Activated CD4-positive, alpha-beta T cell treated with anti-CD3 and anti-CD28 coated beads for 48 hours (primary cell): ENCODE data around the gene WDR7.

Source experiments
- DNase-seq: peaks from one replicate; pipeline ENCODE4 v3.0.0-alpha.2; 2020

The WDR7 gene

DNA sequence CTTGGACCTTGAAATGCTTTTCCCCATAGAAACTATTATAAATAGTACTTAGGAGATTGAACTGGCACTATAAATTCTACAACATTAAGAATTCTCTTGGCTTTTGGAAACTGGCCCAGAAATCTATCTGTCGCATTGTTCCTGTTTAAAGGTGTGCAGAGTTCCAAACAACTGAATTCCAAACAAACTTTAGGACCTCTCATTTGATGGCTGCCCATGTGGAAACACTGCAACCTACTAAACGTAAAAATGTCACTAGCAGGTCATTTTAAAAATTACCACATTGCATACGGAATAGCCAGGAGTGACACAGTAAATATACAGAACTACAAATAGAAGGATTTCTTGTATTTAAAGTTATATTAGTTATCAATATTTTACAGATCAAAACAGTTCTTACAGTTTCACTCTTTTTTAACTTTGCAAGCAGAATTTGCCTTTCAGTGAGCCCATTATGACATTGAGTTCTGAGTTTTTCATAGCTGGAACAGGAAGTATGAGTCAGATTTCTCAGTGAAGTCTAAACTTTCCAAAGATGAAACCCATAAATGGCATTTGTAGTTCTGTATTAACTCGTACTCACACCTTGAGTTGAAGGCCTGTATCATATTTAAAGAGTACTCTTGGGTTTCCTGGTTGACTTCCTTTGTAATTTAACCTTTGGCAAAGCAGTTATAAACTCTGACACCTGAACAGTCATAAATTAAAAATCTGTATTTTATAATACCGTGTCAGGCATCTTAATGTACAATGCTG, 353.4 kb downstream of the WDR7 start:
- no peak for DNase-seq

DNA sequence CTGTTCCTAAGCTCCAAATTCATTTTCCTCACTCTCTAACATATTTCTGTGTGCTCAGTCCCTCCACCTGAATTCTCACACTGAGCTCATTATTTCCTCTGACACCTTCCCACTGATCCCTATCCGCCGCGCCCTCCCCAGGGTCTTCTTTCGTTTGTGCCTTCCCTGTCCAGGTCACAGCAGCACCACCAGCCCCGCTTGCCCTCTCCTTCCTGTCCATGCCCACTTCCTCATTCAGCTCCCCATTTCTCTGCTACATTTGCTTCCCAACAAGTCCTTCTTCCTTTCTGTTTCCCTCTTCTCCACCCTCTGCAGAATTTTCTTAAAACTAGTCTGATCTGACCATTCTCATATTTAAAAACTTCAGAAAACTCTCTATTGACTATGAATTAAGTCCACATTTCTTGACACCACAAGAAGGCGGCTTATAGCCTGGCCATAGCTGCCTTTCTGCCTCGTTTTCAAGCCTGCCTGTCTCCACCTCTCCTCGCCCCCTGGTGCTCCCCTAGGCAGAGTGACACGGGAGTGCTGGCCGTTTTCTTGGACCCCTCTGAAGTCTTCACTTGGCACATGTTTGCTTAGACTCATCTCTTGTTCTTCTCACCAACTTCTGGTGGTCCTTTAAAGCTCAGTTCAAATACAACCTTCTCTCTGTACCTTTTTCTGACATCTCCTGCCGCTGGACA, 357.0 kb downstream of the WDR7 start:
- DNase-seq = no peak

DNA sequence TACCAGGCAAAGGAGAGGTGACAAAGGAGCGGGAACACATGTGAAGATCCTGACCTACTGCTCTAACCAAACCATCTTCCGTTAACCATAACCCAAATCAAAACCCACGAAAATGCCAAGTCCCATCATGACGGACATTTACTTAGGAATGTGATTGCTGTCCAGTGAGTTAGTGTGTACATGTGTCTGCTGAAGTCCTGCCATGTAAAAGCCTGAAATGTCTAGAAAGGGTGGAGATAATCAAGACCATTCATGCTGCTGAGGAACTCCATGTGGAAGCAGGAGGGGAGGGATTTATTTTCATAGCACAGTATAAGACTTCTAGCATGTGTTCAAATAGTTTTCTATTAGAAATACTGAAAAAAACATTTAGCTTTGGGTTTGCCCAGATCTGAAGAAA, 358.7 kb downstream of the WDR7 start:
- no peak for DNase-seq

DNA sequence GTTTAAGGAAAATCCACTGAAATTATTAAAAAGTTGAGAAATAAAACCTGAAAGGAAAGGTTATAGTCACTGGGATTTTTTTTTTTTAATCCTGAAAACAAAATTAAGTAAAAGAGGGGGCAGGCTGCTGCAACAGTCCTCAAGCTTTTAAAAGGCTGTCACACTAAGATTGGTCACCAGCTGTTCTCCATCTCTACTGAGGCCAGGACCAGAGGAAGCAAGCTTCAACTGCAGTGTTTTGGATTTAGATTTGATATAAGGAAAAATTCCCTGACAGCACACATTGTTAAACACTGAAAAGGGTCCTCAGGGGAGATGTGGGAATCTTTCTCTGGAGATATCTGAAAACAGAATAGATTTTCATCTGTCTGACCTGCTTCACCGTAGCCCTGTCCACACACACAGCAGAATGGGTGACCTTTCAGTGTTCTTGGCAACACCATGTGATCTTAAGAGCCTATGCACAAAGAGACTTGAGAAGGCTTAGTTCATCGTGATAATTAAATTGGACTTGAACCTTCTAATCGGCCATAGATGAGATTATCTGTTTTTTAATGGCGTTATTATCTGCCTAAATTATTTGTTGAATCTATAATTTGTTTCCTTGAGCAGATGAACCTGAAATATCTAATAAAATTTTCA, 363.7 kb downstream of the WDR7 start:
- DNase-seq = no peak

DNA sequence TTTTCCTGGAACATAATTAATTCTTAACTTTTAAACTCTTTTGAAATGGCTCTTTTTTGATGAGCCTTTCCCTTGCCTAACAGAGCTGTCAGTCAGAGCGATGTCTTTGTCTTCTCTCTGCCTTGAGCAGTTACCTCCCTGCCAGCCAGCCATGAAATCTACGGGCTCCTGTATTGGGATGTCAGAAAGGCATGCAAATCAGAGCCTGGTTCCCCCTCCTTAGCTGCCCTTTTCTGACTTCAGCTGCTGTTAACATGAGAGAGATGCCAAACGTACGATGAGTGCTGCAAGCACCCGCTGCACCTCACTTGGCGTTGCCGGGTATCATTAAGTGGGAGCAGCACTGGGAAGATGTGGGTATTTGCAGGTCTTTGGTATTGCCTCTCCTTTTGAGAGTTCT, 364.3 kb downstream of the WDR7 start:
- no peak for DNase-seq

DNA sequence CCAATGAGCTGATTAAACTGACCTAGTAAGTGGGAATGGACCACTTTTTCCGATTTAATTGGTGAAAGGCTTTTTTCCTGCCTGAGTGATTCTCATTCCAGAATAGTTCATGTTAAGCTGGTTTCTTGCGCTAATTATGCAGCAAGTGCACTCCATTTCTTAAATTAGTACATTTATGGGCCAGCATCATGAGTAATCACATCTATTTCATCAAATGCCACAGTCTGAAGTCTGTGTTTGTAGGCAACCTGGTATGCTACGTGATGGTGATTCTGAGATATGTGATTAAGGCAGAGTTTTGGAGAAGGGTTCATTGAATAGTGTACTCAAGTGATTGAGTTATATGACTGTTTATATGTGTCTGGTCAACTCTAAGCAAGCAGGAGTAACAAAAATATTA, 367.7 kb downstream of the WDR7 start:
- DNase-seq = no peak

DNA sequence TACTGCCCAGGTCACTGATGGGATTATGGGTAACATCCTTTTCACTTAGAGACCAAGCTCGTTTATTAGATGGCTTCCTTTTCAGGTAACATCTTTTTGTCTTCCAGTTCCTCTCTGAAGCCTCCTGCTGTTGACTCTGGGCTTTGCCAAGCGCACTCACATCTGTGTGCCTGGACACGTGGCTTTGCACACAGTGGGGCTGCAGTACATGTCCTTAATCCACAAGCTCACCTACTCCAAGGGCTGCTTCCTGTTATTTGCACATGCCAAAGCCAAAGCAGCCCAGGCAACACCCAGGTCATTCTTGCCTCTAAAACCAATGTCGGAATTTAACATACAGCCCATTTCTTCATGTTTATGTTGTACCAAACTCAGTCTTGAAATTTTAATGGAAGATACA, 371.6 kb downstream of the WDR7 start:
- no peak for DNase-seq

DNA sequence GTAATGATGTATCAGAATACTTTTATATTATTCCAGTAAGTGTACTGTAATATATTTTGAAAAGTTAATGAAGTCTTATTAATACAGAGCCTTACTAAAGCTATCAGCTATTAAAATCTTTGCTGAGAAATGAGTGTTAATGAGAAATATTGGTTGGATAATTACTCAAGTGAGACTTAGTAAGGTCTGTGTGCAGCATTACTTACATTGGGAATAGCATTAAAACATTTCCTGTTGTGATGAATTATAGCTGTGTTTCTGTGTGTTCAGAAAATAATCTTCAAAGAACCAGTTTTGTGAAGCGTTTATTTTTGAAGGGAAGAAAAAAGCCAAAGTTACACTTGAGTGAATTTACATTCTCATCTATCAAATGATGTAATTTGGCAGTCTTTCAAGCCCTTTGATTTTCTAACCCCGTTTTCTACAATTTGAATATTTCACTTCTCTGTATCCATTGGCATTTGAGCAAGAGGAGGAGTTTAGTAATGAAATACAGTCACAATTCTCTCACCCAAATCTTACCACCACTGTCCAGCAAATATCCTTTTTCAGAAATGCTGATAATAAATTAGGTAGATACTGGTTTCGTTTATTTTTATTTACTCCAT, 372.2 kb downstream of the WDR7 start:
- DNase-seq = no peak

DNA sequence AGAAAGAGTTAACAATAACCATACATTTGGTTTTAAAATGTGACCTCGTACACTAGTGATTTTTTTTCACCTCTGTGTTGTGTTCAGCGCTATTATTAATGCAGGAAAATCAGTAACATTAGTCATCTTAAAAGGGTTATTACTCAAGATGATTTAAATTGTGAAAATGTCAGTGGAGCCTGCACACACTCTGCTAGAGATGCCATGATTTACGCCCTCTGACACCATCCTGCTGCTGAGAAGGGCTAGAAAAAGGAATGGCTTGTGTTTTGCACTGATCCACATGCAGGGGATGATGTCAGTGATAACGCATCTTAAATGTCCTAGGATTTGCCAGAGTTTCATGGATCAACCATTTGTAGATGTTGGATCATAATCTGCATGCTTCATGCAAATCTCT, 374.4 kb downstream of the WDR7 start:
- DNase-seq = no peak

DNA sequence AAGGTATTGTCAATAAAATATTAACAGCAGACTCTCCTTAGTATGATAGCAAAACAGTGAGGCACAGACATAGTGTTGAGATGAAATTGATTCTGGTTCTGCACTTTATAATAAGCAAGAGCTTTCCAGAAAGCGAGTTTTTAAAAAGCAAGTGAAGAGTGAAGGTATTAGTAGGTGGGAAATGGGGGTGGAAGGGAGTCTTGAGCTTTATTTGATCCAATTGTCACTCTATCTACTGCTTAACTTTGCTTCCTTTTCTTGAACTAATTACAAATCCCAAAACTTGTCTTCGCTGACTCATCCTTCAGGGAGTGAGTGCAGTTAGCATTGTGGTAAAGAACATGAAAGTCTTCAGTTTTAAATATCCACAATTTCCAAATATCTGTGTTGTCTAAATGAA, 375.2 kb downstream of the WDR7 start:
- no peak for DNase-seq

DNA sequence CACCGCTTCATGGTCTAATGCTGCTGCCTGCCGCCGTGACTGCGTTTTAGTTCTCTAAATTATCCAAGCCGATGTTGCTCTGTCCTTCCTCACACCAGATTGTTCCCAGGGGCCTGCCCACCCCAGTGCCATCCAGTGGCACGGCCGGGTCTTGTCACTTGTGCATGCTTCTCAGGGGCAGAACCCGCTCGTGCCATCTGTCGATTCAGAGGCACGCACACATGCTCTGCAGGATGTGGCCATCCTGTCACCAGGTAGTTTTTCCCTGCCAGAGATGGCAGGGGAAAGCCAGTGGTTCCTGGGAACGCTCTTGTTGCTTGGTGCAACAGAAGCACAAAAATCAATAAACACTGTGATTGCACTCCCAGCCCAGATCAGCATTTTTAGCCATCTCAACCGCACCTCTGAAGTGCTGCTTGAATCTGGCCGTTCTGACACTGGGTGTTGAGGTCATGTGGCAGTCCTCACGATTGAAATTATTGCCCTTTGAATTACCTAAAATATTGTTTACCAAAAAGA, 376.1 kb downstream of the WDR7 start:
- DNase-seq = no peak

DNA sequence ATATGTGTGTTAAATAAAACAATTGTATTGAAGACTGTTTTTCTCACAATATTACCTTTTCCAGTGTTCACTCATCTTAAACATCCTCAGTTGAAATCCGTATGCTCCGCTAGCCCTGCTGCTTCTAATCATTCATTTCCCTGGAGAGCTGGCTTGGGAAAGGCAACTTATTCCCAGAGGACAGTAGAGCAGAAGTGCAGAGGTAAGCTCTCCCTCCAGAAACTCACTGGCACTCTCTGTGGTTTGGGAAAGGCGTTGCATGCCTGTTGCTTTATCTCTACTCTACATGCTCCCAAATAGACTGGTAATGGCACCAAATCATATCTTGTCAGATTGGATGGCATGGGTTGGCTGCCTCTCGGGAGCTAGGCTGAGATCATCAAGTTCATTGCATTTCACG, 378.6 kb downstream of the WDR7 start:
- DNase-seq = no peak

DNA sequence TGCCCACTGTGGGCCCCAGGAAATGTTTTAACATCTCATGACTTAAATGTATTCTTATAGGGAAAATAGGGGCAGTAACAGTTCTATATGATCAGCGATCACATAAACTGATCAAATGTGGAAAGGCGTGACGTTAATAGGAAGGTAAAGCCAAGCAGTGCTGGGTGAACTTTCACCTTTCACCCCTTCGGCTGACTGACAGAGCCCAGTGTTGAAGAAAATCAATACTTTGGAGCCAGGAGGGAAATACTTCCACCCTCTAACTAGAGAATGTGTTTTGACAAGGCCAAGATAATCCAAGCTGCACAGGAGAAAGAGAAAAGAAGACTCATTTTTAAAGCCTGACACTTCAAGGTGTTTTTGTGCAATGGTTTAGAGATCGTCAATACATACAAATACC, 379.3 kb downstream of the WDR7 start:
- DNase-seq = no peak

DNA sequence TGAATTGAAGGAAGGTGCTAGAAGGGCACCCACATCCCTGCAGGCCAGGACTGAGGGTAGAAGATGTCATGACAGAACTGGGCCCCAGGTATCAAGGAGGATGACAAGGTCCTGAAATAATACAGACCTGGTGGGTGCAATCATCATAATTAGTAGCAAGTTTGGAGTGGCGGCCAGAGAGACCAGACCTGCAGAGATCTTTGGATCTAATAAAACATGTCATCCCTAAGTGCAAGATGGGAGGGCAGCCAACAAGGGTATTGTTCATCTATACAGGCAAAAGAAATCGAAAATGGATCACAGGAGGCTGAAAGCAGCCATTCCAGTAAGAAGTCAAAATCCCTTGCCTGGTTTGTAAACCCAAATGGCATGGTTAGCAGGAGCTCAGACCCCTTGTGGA, 384.4 kb downstream of the WDR7 start:
- no peak for DNase-seq

DNA sequence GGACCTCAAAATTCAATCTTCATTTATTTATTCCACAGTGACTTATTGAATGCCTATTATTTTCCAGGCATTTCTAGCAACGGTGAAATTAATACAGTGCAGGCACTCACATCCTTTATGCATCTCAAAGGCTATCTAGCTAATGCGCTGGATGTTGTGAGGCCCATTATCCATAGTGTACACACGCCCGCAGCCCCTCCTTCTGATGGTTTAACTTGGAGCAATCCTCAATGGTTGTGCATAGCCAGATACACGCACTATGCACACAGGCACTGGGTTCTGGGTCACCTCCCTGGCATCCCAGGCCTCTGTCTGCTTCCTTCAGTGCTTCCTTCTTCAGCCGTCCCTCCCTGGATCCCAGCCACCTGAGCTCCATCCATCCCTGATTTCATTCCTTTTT, 387.2 kb downstream of the WDR7 start:
- DNase-seq = no peak

DNA sequence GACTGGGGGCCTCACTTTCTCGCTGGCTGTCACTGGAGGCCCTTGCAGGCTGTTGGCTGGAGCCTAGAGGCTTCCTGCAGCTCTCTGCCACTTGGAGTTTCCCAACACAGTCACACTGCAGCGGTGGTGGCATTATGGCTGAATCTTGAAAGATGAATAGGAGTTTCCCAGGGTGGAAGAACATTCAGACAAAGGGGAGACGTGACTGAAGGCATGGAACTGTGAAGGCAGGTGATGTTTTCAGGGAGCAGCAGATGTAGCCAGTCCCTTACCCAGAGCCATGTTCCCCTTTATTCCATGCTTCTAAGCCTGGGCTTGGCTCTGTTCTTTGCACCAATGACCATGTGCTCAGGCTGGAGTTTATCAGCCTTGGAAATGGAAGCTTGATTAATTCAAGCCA, 389.0 kb downstream of the WDR7 start:
- no peak for DNase-seq

DNA sequence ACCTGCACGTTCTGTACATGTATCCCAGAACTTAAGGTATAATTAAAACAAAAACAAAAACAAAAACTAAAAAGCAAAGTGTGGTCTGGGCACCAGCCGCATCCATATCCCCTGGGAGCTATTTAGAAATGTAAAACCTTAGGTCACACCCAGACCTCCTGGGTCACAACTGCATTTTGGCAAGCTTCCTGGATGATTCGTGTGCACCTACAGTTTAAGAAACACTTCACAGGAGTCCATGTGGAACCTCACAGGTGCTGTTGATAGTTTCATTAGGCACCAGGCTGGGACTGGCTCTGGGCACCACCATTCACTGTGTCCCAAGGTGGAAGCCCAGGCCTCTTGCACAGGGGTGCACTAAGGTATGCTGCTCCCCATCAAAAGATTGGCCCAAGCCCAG, 392.1 kb downstream of the WDR7 start:
- no peak for DNase-seq

DNA sequence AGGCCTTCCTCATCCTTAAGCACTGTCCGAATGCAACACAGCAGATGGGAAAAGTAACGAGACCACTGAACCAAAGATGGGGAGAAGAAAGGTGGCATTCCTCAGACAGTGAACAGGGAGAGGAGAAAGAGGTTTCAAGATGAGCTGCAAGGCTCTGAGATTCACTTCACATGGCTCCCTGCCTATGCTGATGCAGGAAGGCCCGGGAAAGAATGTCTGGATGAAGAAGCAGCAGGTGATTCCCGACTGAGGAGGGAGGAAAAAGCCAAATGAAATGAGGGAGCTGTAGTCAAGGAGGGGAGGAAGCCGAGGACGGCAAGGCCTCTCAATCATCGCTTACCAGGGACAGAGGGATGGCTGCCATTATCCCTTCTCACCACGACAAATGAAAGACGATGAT, 397.2 kb downstream of the WDR7 start:
- no peak for DNase-seq

DNA sequence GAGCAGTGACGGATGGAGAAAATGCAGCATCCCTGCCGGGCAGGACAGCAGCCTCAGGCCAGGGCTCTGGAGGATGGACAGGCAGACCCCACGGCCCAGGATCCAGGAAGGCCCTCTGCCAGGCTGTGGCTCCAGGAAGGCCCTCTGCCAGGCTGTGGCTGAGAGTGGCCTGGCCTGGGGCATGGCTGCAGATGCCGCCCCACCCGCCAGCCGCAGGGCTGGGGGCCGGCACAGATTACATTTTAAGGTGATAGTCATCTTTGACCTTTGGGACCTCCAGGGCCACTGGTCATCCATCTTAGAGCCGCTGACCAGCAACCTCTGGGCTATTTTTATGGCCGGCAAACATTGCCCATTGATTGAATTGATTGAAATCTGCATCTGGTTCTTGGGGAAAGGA, 397.7 kb downstream of the WDR7 start:
- no peak for DNase-seq

DNA sequence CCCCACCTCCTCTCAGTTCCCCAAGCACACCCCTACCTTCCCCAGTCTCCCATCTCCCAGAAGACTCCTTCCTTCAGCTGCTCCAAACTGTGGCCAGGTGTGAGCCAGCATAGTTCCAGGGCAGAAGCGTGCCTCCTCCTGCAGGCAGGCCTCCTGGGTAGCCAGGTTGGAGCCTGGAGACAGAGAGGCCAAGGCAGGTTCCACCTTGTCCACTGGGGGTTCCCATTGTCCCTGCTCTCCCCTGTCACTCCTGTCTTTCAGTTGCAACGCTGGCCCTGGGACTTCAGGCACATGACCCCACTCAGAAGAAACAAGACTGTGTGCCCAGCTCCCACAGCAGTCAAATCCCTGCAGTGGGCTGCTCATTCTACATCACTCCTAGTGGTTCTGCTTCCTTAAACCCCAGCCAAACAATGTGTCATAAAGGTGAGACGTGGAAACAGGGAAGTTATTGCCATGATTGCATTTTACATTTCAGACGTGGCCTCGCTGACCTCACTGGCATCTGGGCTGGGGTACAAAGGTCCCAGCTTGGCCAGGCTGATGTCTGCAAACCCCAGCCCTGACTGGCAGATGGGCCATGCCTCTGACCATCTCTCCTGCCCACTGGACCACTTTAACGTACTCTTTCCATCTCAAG, 399.3 kb downstream of the WDR7 start:
- no peak for DNase-seq

DNA sequence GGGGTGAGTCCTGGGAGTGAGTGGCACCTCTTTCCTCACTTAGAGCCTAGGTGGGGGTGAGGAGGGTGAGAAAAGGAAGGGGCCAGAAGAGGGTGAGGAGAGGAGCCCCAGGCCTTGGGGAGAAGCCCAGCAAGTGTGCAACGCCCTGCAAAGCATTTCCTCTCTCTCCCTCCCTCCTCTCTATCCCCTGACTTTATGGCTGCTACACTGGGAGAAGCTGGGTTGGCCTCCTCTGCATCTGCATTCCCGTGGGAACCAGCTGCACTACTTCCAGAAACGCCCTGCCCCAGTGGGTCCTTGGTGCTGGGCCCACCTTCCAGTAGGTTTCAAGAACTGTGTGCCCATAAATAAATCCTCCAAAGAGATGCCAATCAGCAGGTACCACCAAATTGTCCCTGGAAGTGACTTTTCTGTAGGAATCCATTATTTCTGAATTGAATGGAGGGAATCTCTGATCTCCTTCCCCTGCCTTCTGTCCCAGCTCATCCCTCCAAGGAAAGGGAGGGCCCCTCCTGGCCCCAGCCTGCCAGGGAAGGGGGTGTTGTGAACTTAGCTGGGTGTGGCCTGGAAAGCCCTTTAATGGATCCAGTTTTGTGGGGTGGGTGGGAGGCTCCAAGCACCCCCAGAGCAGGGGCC, 400.0 kb downstream of the WDR7 start:
- no peak for DNase-seq

DNA sequence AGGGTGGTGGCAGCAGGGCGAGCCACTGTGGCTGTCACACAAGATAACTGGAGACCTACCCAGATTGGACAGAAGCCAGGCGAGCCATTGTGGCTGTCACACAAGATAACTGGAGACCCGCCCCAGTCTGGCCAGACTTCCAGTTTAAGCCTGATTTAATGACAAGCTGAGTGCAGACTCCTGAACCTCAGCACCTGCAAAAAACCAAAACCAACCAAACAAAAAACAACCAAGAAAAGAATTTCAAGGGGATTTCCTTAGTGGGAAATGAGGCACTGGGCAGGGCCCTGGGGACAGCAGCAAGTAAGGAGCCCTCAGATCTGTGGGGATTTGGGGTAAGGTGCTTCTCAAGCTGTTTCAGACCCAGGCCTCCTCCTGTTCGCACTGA, 400.5 kb downstream of the WDR7 start:
- no peak for DNase-seq

DNA sequence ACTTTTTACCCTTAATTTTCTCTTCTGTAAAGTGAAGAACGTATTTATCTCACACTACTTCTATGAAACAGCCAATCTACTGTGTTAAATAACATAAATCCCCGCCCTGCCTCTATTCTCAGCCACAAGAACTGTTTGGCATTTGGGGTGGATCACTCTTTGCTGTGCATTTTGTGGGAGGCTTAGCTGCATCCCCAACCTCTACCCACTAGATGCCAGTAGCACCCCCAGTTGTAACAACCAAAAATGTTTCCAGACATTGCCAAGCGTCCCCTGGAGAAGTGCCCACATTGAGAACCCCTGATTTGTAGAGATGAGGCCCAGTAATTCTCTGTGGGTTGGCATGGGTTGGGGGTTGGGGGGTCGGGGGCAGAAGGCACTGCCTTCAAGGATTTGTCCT, 401.0 kb downstream of the WDR7 start:
- no peak for DNase-seq
